ENCODE data around the gene ARL2. TPM values are rescaled to one million over a fixed set of nuclear protein-coding genes. Genes with fewer than 3 reads are reported as not detected.

Gene ARL2
- total RNA-seq, 2 experiments from 2014 or later, result 10.5 to 11.1 TPM

- intact Hi-C loops (cut with DNase I, micrococcal nuclease), result loop anchor here (1.0 to 5.0 kb wide), 10 partner anchors 10 to 545 kb away; partner anchors contain the start of genes ATG2A (in 2 of the 2), ARL2 (in 1 of the 2), CDCA5 (in 1 of the 2) and FAM89B (in 1 of the 2)
- no peak for TF ChIP-seq CTCF (IDR thresholded peaks at IDR 0.05)
- H3K4me1 ChIP-seq (ENCODE audit: insufficient read depth, low read length), result peaks cover 22% of the 10 kb centered on the region
- peak overlapping the region; percentile 53 for H3K4me3 ChIP-seq (ENCODE audit: low read length)
- peaks cover 8% of the 10 kb centered on the region for H3K36me3 ChIP-seq (ENCODE audit: insufficient read depth, low read length)
- ATAC-seq (ENCODE audit: poor library complexity) (no peak), DNase-seq (no peak)
- peak overlapping the region; percentile 22 to 48 for H3K27ac ChIP-seq (ENCODE audit: low read depth in 1 of 2, low read length in 2 of 2)
- Mint-ChIP-seq H3K36me3 (ENCODE audit: low read depth) (no peaks in the 10 kb centered on the region), H3K27me3 (no peaks in the 10 kb centered on the region), H3K4me3 (peak overlapping the region; percentile 73), H3K4me1 (ENCODE audit: low read depth) (peaks cover 21% of the 10 kb centered on the region), H3K27ac (peak overlapping the region; percentile 82), H3K9me3 (no peaks in the 10 kb centered on the region)
- ChIA-PET POLR2A (interaction anchor here (0.8 to 3.3 kb wide), 7 partner anchors 13 to 248 kb away, joined by 3 to 15 read pairs (median 4); partner anchors contain the start of genes ARL2, PPP2R5B, SAC3D1 and SF1), CTCF (interaction anchor here (1.1 to 5.2 kb wide), 3 partner anchors 12 to 284 kb away, joined by 4 to 30 read pairs (median 4); partner anchors contain the start of genes ARL2 and SAC3D1)
- H3K27me3 ChIP-seq (ENCODE audit: control insufficient read depth in 1 of 2, insufficient read depth in 2 of 2, low read length in 2 of 2), result no peaks in the 10 kb centered on the region
- no peaks in the 10 kb centered on the region for H3K9me3 ChIP-seq (ENCODE audit: control insufficient read depth in 1 of 2, insufficient read depth in 1 of 2, low read length in 2 of 2)
These were observed 12.8 kb downstream of the ARL2 start for GRCh38 chr11:65026810-65027209.

GRCh38 chr11:65027213-65028067 lies 13.5 kb downstream of the ARL2 start, which contains the start of gene SNX15:
SNX15 (plus strand) TSS chr11:65027439; CDS start chr11:65027538, 99 bp downstream.
- Mint-ChIP-seq H3K36me3 (ENCODE audit: low read depth) (no peaks in the 10 kb centered on the region), H3K27ac (peak within 1 kb of the TSS; percentile 82), H3K4me3 (peak within 1 kb of the TSS; percentile 73), H3K9me3 (no peaks in the 10 kb centered on the region), H3K4me1 (ENCODE audit: low read depth) (peaks cover 21% of the 10 kb centered on the region), H3K27me3 (no peaks in the 10 kb centered on the region)
- ChIA-PET POLR2A (interaction anchor here (0.8 to 3.3 kb wide), 9 partner anchors 13 to 282 kb away, joined by 3 to 15 read pairs (median 4); partner anchors contain the start of genes ARL2, FAU, PPP2R5B and SAC3D1), CTCF (interaction anchor here (0.6 to 5.2 kb wide), 4 partner anchors 13 to 642 kb away, joined by 3 to 30 read pairs (median 4); partner anchors contain the start of genes ARL2 and SAC3D1)
- no peaks in the 10 kb centered on the region for H3K27me3 ChIP-seq (ENCODE audit: control insufficient read depth in 1 of 2, insufficient read depth in 2 of 2, low read length in 2 of 2)
- peak; percentile 73 to 97 (median 86) for DNase-seq
- peak; percentile 94 for ATAC-seq (ENCODE audit: poor library complexity)
- TF ChIP-seq CTCF (IDR thresholded peaks at IDR 0.05), result peak; percentile 86
- peaks cover 22% of the 10 kb centered on the region for H3K4me1 ChIP-seq (ENCODE audit: insufficient read depth, low read length)
- H3K9me3 ChIP-seq (ENCODE audit: control insufficient read depth in 1 of 2, insufficient read depth in 1 of 2, low read length in 2 of 2), result no peaks in the 10 kb centered on the region
- H3K4me3 ChIP-seq (ENCODE audit: low read length), result peak within 1 kb of the TSS; percentile 53
- intact Hi-C loops (cut with DNase I, micrococcal nuclease), result loop anchor here (1.0 to 5.0 kb wide), 9 partner anchors 13 to 545 kb away; partner anchors contain the start of genes ATG2A (in 2 of the 2), ARL2 (in 1 of the 2), CDCA5 (in 1 of the 2) and FAM89B (in 1 of the 2)
- H3K27ac ChIP-seq (ENCODE audit: low read depth in 1 of 2, low read length in 2 of 2), result peak within 1 kb of the TSS; percentile 22 to 52
- peaks cover 14% of the 10 kb centered on the region for H3K36me3 ChIP-seq (ENCODE audit: insufficient read depth, low read length)

GRCh38 chr11:65032216-65032615 lies 18.3 kb downstream of the ARL2 start:
- ATAC-seq (ENCODE audit: poor library complexity), result no peak
- CTCF ChIA-PET, result no interaction called here

More at GRCh38 chr11:65032216-65032615, 18.3 kb downstream of the ARL2 start:
- no peak overlapping the region for H3K27ac ChIP-seq (ENCODE audit: low read depth in 1 of 2, low read length in 2 of 2)
- Mint-ChIP-seq H3K9me3 (no peaks in the 10 kb centered on the region), H3K27me3 (no peaks in the 10 kb centered on the region), H3K27ac (no peak overlapping the region), H3K4me3 (no peak overlapping the region), H3K36me3 (ENCODE audit: low read depth) (peaks cover 20% of the 10 kb centered on the region), H3K4me1 (ENCODE audit: low read depth) (peaks cover 16% of the 10 kb centered on the region)
- no peak for TF ChIP-seq CTCF (IDR thresholded peaks at IDR 0.05)
- no peak for DNase-seq
- no peaks in the 10 kb centered on the region for H3K27me3 ChIP-seq (ENCODE audit: control insufficient read depth in 1 of 2, insufficient read depth in 2 of 2, low read length in 2 of 2)
- H3K36me3 ChIP-seq (ENCODE audit: insufficient read depth, low read length), result peaks cover 41% of the 10 kb centered on the region
- H3K4me3 ChIP-seq (ENCODE audit: low read length), result no peak overlapping the region
- H3K9me3 ChIP-seq (ENCODE audit: control insufficient read depth in 1 of 2, insufficient read depth in 1 of 2, low read length in 2 of 2), result no peaks in the 10 kb centered on the region
- intact Hi-C loops (cut with DNase I, micrococcal nuclease), result no loop called here
- POLR2A ChIA-PET, result interaction anchor here (1.0 to 1.1 kb wide), 2 partner anchors 9 to 64 kb away, joined by 3 to 4 read pairs; partner anchors contain the start of genes SAC3D1 and VPS51
- H3K4me1 ChIP-seq (ENCODE audit: insufficient read depth, low read length), result peaks cover 14% of the 10 kb centered on the region

Data from CD4-positive, alpha-beta T cell (primary cell).